Measurements from ENCODE around the gene CYP19A1.
"Not testable (repeated sequence)": the region's sequence is repeated elsewhere in the genome, so short reads cannot be mapped to it uniquely, and the experiment has no call there.

Gene CYP19A1

GRCh38 chr15:51298620-51299019 is 39.8 kb downstream of the CYP19A1 start:
- DNase-seq (ENCODE audit: low read depth in 2 of 2) = no peak

- no peak for DNase-seq (ENCODE audit: low read depth in 2 of 2)
Measured at GRCh38 chr15:51290720-51291119, 47.7 kb downstream of the CYP19A1 start.

DNA sequence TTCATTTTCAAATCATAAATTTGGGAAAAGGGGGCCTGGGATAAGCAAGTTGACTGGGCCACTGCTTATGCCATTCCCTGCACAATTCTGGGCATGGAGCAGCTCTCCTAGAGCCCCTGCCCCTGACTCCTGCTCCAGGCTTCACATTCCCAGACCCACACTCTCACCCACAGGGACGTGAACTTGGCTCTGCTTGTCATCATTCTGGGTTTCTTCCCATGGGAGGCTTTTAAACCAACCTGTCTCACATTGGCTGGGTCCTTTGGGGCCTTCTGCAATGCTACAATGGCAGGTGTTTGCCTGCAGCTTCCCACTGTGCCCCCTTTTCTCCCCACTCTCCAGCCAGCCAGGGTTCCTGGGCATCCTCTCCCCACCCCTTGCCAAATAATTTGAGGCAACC is 49.1 kb downstream of the CYP19A1 start:
- DNase-seq (ENCODE audit: low read depth in 2 of 2) = no peak

GRCh38 chr15:51288143-51289065 is 50.0 kb downstream of the CYP19A1 start:
- no peak for DNase-seq (ENCODE audit: low read depth in 2 of 2)

DNA sequence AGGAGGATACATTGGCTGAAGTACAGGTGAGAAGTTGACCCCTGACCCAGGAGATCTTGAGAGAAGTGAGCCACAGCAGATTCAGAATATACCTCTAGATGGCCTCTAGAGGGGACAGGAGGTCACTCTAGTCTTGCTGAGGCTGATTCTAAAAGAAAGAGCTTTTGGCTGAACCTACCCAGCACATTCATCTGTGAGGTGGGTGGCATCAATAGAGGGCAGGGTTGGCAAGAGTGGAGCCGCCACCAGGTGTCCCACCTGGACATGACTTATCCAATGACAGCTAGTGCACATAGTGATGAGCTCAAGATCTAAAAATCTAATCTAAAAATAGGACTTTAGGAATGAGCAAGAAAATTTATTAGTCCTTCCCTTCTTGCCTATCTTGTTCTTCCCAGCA is 51.6 kb downstream of the CYP19A1 start:
- DNase-seq (ENCODE audit: low read depth in 2 of 2) = no peak

DNA sequence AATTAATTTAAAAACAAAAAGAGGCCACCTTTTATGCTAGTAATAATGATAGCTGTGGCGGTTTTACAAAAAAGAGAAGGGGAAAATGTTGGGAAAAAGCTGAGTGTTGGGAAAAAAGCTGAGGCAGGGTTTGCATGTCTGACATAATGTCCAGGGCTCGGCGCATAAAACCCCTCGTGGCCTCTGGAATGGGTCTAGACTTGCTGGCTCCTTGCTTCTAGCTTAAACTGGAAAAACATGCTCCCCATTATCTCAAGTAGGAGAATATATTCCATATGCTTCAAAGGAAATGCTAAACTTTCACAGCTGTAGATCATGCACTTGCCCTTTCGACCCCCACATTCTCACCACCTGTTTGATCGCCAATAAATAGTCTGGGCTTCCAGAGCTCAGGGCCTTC is 53.0 kb downstream of the CYP19A1 start:
- DNase-seq (ENCODE audit: low read depth in 2 of 2) = no peak

GRCh38 chr15:51284871-51285270 is 53.5 kb downstream of the CYP19A1 start:
- no peak for DNase-seq (ENCODE audit: low read depth in 2 of 2)

GRCh38 chr15:51283026-51283425 is 55.4 kb downstream of the CYP19A1 start:
- DNase-seq (ENCODE audit: low read depth in 2 of 2) = no peak

- not testable (repeated sequence) for DNase-seq (ENCODE audit: low read depth in 2 of 2)
Measured at GRCh38 chr15:51282241-51282640, 56.2 kb downstream of the CYP19A1 start.

- DNase-seq (ENCODE audit: low read depth in 2 of 2) = no peak
Measured at GRCh38 chr15:51281368-51281967, 56.9 kb downstream of the CYP19A1 start.

GRCh38 chr15:51280838-51281237 is 57.6 kb downstream of the CYP19A1 start:
- no peak for DNase-seq (ENCODE audit: low read depth in 2 of 2)

DNA sequence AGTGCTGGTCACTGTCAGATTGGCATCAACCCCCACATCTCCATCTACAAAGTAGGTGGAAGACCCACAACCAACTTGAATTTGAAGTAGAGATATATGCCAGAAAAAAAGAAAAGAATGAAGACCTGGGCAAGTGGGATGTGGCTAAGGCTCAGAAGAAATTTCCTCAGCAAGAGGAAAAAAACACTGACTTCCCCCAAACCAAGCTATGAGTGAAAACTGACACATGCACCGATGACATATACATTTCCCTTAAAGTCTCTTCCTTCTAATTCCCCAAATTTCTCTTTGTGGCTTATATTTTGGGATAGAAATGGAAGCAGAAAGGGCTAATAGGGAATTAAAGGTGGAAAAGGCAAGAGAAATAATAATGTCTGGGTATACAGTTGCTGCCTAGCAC is 59.0 kb downstream of the CYP19A1 start:
- no peak for DNase-seq (ENCODE audit: low read depth in 2 of 2)

DNA sequence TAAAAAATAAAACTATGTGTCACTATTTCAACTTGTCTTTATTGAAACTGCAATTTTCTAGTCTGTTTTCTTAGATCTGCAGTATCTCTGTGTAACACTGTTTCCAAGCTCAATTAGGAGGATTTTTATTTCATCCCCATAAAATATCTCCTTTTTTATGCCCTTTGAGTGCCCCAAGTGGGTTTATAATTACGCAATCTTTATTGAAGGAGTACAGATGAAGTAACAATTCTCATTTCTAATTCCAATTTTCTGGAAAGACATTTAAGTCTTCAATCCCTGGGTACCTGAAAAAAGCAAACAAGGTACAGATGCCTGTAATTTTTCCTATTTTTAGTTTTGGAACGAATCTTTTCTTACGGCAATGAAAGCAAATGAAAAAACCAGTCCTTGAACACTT is 61.3 kb downstream of the CYP19A1 start:
- DNase-seq (ENCODE audit: low read depth in 2 of 2) = no peak

DNA sequence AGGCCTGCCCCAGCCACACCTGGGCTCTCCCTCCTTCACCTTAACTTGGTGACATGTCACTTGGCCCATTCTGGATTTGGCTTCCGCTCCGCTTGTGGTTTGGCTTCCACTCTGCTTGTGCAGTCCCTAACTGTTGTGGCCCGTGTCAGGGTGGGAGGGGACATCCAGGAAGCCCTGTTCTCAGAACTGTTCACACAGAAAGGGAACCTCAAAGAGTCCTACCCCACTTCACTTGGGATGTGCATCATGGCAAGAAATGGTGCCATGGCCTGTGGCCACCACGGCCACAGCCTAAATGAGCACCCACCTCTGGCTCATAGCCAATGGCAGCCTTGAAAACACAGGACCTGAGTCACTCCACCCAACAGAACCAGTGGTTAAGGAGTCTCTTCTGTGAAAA is 63.4 kb downstream of the CYP19A1 start:
- DNase-seq (ENCODE audit: low read depth in 2 of 2) = no peak

- no peak for DNase-seq (ENCODE audit: low read depth in 2 of 2)
Measured at GRCh38 chr15:51270706-51271105, 67.7 kb downstream of the CYP19A1 start.

- DNase-seq (ENCODE audit: low read depth in 2 of 2) = no peak
Measured at GRCh38 chr15:51269496-51269895, 68.9 kb downstream of the CYP19A1 start.

- no peak for DNase-seq (ENCODE audit: low read depth in 2 of 2)
Measured at GRCh38 chr15:51267703-51268083, 70.7 kb downstream of the CYP19A1 start.

- no peak for DNase-seq (ENCODE audit: low read depth in 2 of 2)
Measured at GRCh38 chr15:51267051-51267702, 71.2 kb downstream of the CYP19A1 start.

- no peak for DNase-seq (ENCODE audit: low read depth in 2 of 2)
Measured at GRCh38 chr15:51266656-51267050, 71.7 kb downstream of the CYP19A1 start.

GRCh38 chr15:51265037-51265555 is 73.3 kb downstream of the CYP19A1 start:
- DNase-seq (ENCODE audit: low read depth in 2 of 2) = no peak

DNA sequence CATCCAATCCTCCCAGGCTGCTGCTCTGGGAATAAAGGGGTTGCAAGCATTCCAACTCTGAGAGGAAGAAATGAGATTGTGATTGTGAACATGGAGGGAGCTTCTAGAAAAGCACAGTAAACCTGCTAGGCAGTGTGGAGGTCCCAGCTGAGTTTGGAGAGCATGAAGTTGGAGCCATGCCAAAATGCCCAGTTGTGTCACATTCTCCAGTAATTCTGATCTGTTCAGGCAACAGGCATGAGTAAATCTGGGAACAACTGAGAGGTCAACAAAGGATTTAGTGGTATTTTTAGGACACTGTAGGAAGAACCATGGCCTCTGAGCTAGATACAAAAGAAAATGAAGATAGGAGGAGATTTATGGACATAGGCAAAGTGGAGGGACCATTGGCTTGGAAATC is 74.7 kb downstream of the CYP19A1 start:
- DNase-seq (ENCODE audit: low read depth in 2 of 2) = no peak

DNA sequence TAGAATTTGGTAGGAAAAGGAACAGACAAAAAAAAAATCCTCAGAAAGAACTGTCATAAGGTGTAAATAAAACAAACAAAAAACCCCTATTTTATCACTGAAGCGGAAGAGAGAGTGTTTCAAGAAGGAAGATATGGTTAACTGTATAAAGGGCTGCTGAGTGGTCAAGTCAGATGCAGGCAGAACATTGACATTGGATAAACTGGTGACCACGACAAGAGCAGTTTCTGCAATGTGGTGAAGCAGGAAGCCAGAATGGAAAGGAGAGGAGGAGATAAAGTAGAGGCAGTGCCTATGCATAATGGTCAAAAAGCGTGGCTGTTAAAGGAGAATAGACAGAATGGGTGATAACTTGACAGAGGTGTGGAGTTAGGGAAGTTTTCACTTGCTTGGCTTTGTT is 75.3 kb downstream of the CYP19A1 start:
- DNase-seq (ENCODE audit: low read depth in 2 of 2) = no peak

DNA sequence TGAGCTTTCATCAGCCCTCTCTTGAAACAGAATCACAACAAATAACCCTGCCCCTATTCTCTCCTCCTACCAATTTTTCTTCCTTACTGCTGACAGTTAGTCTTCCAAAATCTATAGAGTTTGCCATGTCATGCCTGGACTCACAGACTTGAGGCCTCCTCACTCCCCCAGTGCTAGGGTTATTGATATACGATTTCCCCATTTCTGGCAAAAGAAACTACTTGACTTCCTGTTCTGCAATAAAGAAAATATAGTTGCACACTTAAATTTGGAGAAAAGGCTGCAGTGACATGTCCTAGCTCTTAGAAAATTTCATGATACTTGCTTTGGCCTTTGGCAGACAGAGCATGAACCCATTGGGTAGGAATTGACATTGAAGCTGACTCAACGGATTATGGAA is 75.9 kb downstream of the CYP19A1 start:
- no peak for DNase-seq (ENCODE audit: low read depth in 2 of 2)
